ENCODE measurements around the gene CIB4.

Gene CIB4

DNA sequence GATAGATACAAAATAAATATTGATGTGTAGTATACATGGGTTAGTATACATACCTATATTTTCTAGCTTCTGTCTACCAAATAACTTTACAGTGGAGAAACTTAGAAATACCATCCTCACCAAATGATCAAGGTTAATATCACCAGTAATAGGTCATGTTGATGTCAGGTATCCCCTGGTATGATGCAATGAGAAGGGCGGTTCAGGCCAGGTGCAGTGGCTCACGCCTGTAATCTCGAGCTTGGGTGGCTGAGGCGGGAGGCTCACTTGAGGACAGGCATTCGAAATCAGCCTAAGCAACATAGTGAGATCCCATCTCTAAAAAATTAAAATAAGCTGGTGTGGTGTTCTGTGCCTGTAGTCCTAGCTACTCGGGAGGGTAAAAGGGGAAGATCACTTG, 38.6 kb downstream of the CIB4 start:
- TF ChIP-seq, protein P1, sequence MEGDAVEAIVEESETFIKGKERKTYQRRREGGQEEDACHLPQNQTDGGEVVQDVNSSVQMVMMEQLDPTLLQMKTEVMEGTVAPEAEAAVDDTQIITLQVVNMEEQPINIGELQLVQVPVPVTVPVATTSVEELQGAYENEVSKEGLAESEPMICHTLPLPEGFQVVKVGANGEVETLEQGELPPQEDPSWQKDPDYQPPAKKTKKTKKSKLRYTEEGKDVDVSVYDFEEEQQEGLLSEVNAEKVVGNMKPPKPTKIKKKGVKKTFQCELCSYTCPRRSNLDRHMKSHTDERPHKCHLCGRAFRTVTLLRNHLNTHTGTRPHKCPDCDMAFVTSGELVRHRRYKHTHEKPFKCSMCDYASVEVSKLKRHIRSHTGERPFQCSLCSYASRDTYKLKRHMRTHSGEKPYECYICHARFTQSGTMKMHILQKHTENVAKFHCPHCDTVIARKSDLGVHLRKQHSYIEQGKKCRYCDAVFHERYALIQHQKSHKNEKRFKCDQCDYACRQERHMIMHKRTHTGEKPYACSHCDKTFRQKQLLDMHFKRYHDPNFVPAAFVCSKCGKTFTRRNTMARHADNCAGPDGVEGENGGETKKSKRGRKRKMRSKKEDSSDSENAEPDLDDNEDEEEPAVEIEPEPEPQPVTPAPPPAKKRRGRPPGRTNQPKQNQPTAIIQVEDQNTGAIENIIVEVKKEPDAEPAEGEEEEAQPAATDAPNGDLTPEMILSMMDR (IDR thresholded peaks at IDR 0.05; ENCODE audit: low read depth, low read length) = no peak
- no peak for DNase-seq (ENCODE audit: extremely low read depth, low read depth)

DNA sequence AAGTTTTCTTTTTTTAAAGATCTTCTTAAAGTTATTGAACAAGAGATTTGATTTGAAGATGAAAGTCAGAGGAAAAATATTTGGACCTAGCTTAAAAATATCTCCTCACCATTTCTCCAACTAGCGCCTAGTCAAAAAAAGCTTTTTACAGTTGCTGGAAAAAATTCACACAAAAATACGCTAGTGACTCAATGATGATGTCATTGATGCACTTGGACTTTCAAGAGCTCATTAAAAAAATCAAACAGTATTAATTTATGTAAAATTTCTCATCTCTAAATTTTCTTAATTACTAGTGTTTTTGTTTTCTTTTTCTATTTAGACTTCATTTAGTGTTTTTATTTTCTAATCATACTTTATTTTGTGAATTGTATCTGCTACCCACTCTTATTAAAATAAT, 41.8 kb downstream of the CIB4 start:
- TF ChIP-seq, protein P1 (IDR thresholded peaks at IDR 0.05; ENCODE audit: low read depth, low read length) = no peak

DNA sequence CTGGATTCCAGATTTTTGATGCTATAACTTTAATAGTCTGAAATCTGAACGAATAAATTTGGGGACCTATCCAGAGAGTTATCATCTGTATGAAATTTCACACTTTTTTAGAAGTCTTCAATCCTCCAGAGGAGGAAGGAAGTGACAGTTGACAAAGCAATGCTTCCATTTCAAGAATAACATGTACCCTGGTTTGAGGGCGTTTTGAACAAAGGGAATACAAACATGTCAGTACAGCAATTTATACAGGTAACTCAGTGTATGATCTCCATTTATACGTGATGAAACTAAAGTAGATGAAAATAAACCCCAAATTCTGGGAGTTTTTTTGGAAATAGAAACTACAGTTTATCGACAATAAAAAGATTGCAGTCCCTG, 42.2 kb downstream of the CIB4 start:
- no peak for DNase-seq (ENCODE audit: extremely low read depth, low read depth)

More for the DNA sequence above, 41.8 kb downstream of the CIB4 start:
- no peak for DNase-seq (ENCODE audit: extremely low read depth, low read depth)

DNA sequence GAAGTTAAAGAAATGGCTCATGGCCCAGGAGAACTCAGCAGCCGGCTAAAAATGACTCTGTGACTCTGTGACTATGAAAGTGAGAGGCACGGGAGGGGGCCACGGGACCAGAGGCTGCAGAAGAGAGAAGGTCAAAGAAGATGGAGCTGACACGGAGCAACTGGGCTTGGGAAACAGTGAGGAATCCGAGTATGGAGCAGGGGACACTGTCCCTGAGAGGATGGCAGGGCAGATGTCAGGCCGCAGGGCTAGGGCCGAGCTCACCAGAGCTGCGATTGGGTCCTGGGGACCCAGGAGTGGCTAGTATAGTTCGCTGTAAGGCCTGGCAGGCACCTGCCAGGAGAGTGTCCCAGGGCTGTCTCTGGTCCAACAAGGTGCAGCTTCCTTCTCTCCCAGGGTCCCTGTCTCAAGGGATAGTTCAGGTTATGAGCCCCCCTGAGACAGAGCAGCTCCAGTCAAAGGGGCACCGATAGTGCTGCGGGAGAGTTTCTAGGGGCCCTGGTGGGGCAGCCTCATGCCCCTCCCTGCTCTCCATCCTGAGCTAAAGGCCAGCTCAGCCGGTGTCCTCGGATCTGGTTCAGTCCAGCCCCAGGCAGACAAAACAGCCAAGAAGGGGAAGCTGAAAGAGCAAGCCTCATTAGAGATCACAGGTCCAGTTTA, 42.7 kb downstream of the CIB4 start:
- DNase-seq (ENCODE audit: extremely low read depth, low read depth) = no peak
- TF ChIP-seq, protein P1 (IDR thresholded peaks at IDR 0.05; ENCODE audit: low read depth, low read length) = no peak

More for the DNA sequence above, 42.2 kb downstream of the CIB4 start:
- TF ChIP-seq, protein P1 (IDR thresholded peaks at IDR 0.05; ENCODE audit: low read depth, low read length) = no peak

DNA sequence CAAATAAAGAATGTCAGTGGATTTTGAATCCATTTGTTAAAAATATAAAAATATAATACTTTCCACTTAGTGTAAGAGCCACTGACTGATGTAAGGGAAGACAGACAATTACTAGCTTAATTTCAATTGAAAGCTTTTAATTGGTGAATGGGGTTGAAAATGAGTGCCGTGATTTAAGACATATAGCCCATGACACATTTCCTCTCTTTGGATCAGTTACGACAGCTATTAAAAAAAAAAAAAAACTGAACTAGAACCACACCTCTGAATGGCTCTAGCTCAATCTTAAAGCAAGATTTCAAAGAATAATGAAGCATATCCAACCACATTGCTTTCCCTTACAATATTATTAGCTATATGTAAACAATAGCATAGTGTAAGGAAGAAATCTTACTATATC, 44.0 kb downstream of the CIB4 start:
- DNase-seq (ENCODE audit: extremely low read depth, low read depth) = no peak
- TF ChIP-seq, protein P1 (IDR thresholded peaks at IDR 0.05; ENCODE audit: low read depth, low read length) = no peak

DNA sequence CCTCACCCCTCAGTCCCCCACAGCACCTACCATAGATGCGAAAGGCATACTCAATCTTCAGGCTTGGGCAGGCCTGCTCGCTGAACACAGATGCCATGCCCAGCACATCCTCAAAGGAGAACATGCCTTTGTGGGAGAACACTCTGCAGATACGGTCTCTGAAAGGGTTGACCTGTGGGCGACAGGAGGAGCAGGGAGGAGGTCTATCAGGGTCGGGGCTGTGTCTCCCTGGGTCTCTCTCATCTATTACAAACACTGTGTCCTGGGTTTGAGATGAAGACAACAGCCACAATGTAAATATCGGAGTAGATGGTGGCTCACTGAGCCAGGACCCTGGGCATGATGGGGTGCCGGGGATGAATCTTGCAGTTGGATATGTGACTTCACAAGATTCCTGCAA, 46.0 kb downstream of the CIB4 start:
- TF ChIP-seq, protein P1 (IDR thresholded peaks at IDR 0.05; ENCODE audit: low read depth, low read length) = no peak
- DNase-seq (ENCODE audit: extremely low read depth, low read depth) = no peak

DNA sequence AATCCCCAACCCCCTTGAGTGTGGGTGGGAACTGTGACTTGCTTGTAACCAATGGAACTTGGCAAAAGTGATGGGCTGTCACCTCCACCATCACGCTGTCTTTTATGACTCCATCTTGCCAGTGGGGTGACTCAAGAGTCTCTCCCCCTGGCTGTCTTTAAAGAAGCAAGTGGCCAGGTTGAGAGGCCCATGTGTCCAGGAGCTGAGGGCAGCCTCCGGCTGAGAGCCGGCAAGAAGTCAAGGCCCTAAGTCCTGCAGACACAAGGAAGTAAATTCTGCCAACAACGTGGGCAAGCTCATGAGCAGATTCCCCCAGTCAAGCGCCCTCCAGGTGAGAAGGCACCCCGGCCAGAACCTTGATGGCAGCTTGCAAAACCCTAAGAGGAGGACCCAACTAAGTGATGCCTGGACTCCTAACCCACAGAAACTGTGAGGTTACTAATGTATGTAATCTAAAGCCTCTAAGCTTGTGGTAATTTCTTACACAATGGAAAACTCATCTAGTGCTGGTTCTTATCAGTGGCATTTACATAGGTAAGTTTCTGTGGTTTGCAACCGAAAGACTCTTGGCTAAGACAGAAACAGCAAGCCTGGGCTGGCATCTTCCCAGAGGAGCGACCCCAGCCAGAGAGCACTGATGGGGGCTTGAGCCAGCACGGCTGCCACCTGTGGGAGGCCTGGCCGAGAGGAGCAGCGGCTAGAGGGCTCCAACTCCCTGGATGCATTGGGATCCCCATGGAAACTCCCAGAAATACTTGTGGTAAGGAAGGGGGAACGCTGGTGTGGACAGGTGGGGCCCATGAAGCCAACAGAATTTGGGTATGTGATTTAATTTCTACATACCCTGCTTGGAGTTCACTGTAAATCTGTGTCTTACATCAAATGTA, 49.3 kb downstream of the CIB4 start:
- DNase-seq (ENCODE audit: extremely low read depth, low read depth) = no peak
- TF ChIP-seq, protein P1 (IDR thresholded peaks at IDR 0.05; ENCODE audit: low read depth, low read length) = no peak
